Activated T-helper 9 cell treated with anti-CD3 and anti-CD28 coated beads, Interleukin-2, amount 50 U/mL, for 16 hours (primary cell): ENCODE measurements around the gene FBN1.

Source experiments
- DNase-seq: peaks from one replicate; pipeline ENCODE4 v3.0.0-alpha.2; 2020; ENCODE audit warnings: low read depth

Gene FBN1

GRCh38 chr15:48469271-48469670, 176.2 kb downstream of the FBN1 start:
- DNase-seq, result no peak

- no peak for DNase-seq
Observed at GRCh38 chr15:48467801-48468200, 177.7 kb downstream of the FBN1 start.

- DNase-seq, result no peak
Observed at GRCh38 chr15:48466820-48467219, 178.7 kb downstream of the FBN1 start.

- DNase-seq, result no peak
Observed at GRCh38 chr15:48466079-48466478, 179.4 kb downstream of the FBN1 start.

GRCh38 chr15:48465410-48465809, 180.1 kb downstream of the FBN1 start:
- no peak for DNase-seq

GRCh38 chr15:48463366-48463880, 182.1 kb downstream of the FBN1 start:
- DNase-seq, result no peak

GRCh38 chr15:48462688-48463087, 182.8 kb downstream of the FBN1 start:
- no peak for DNase-seq

- DNase-seq, result no peak
Observed at GRCh38 chr15:48459571-48460442, 185.7 kb downstream of the FBN1 start.

GRCh38 chr15:48458876-48459275, 186.6 kb downstream of the FBN1 start:
- DNase-seq, result no peak

- no peak for DNase-seq
Observed at GRCh38 chr15:48456134-48456533, 189.4 kb downstream of the FBN1 start.

- DNase-seq, result no peak
Observed at GRCh38 chr15:48451736-48452135, 193.8 kb downstream of the FBN1 start.

- DNase-seq, result no peak
Observed at GRCh38 chr15:48451241-48451640, 194.3 kb downstream of the FBN1 start.

GRCh38 chr15:48449734-48450133, 195.8 kb downstream of the FBN1 start:
- no peak for DNase-seq

GRCh38 chr15:48447657-48448056, 197.9 kb downstream of the FBN1 start:
- DNase-seq, result no peak

GRCh38 chr15:48447058-48447457, 198.5 kb downstream of the FBN1 start:
- DNase-seq, result no peak

GRCh38 chr15:48442011-48442410, 203.5 kb downstream of the FBN1 start:
- no peak for DNase-seq

GRCh38 chr15:48440084-48440483, 205.4 kb downstream of the FBN1 start:
- no peak for DNase-seq

GRCh38 chr15:48437178-48437577, 208.3 kb downstream of the FBN1 start:
- no peak for DNase-seq

- no peak for DNase-seq
Observed at GRCh38 chr15:48435321-48435720, 210.2 kb downstream of the FBN1 start.

- DNase-seq, result no peak
Observed at GRCh38 chr15:48433226-48433886, 212.2 kb downstream of the FBN1 start.

GRCh38 chr15:48432688-48433087, 212.8 kb downstream of the FBN1 start:
- DNase-seq, result no peak

GRCh38 chr15:48427960-48428547, 217.5 kb downstream of the FBN1 start:
- no peak for DNase-seq

- DNase-seq, result no peak
Observed at GRCh38 chr15:48427479-48427878, 218.0 kb downstream of the FBN1 start.
